Transverse colon (tissue), 4 donors: ENCODE results near the gene ZBTB44. TPM values are rescaled to one million over a fixed set of nuclear protein-coding genes. Genes with fewer than 3 reads are reported as not detected.

Experiments used
- DNase-seq: peaks from one replicate; pipeline ENCODE4 v3.0.0-alpha.2; 2019
- H3K27ac ChIP-seq, 4 donors: fragments of 200-600 bp; sonication (generic); 2 replicates each; pipeline ENCODE4 v1.5.1; 2016 to 2018; ENCODE audit warnings: inconsistent platforms in 4 of 4
- H3K27me3 ChIP-seq: fragments of 200-600 bp; sonication (generic); 2 replicates; pipeline ENCODE4 v1.5.1; 2017; ENCODE audit warnings: inconsistent platforms
- H3K36me3 ChIP-seq, 4 donors: fragments of 200-600 bp; sonication (generic); 2 replicates each; pipeline ENCODE4 v1.5.1; 2017 to 2019; ENCODE audit warnings: inconsistent platforms in 4 of 4
- H3K4me1 ChIP-seq, 4 donors: fragments of 200-600 bp; sonication (generic); 2 replicates each; pipeline ENCODE4 v1.5.1; 2017 to 2020; ENCODE audit warnings: inconsistent platforms in 4 of 4
- H3K4me3 ChIP-seq, 4 donors: fragments of 200-600 bp; sonication (generic); 1 replicate in 1 of 4; 2 replicates in 3 of 4; pipeline versions ENCODE4 v1.5.1 to v1.6.1; 2017 to 2019; ENCODE audit warnings: inconsistent platforms in 4 of 4
- H3K9me3 ChIP-seq, 2 donors: fragments of 200-600 bp; sonication (generic); 2 replicates each; pipeline ENCODE4 v1.5.1; 2017 to 2019; ENCODE audit warnings: inconsistent platforms in 2 of 2
- EP300 ChIP-seq: sonication (generic); formaldehyde crosslinking; IDR thresholded peaks from one replicate; pipeline ENCODE4 v1.6.1; 2017; ENCODE audit warnings: antibody characterized with exemption, low read depth
- POLR2A ChIP-seq: fragments of 450-650 bp; IDR thresholded peaks from one replicate; pipeline ENCODE4 v1.6.1; 2016; ENCODE audit warnings: antibody characterized with exemption, mild to moderate bottlenecking, moderate library complexity
- POLR2AphosphoS5 ChIP-seq, 3 donors: sonication (generic); formaldehyde crosslinking; IDR thresholded peaks; one replicate each; pipeline ENCODE4 v1.6.1; 2016; ENCODE audit warnings: antibody characterized with exemption in 3 of 3
- WGBS, 2 donors: methylation state at CpG; one replicate each; pipeline ENCODE4 v1.1.5; 2018; ENCODE audit warnings: low coverage in 1 of 2; 5-methylcytosine and 5-hydroxymethylcytosine counted together
- in situ Hi-C, 4 donors: fragments of 200-750 bp; cut with MboI; loops; one replicate each; pipeline versions ENCODE4 v1.15.0 to v1.15.1; 2017; ENCODE audit warnings: low sequenced_read_pairs in 3 of 4, low pct_ligation_motif_present in 1 of 4, low pct_unique_long_range_greater_than_20kb in 1 of 4
- intact Hi-C: fragments of 100-400 bp; cut with DNase I; formaldehyde crosslinking; loops from one replicate; pipeline ENCODE4 v1.15.1; 2023; ENCODE audit warnings: low total_unique reads
- small RNA-seq, 4 donors: library from RNA; depleted of rRNA; stranded (forward); fragments of <200 nt; gene quantifications; one replicate each; pipeline ENCODE3, GENCODE V24; 2016
- total RNA-seq, 4 donors: library from RNA; depleted of rRNA; stranded (reverse); fragments of >200 nt; gene quantifications; one replicate each; pipeline ENCODE4 v1.1.0, GENCODE V29; 2016
- TF ChIP-seq, protein P1 (sequence below), 5 experiments: fragments of 200-600 bp in 3 of 5; fragments of 450-650 bp in 2 of 5; sonication (generic) in 3 of 5; IDR thresholded peaks; 1 replicate in 2 of 5; 2 replicates in 3 of 5; pipeline ENCODE4 v1.5.1; 2016 to 2017; ENCODE audit warnings: antibody characterized with exemption in 5 of 5, inconsistent platforms in 3 of 5, mild to moderate bottlenecking in 2 of 5, moderate library complexity in 1 of 5

ZBTB44 gene
- total RNA-seq, 4 donors from 2014 or later, result 29.7 to 64.0 (median 48.6) TPM

- Histone ChIP-seq H3K27ac (peak overlapping the region; percentile 88 to 93 (median 92)), H3K36me3 (no peaks in the 10 kb centered on the region), H3K4me3 (no peak overlapping the region), H3K9me3 (no peaks in the 10 kb centered on the region), H3K4me1 (peaks cover 25 to 70% (median 59%) of the 10 kb centered on the region in 4 donors), H3K27me3 (no peaks in the 10 kb centered on the region)
- no peak for TF ChIP-seq EP300
- TF ChIP-seq POLR2AphosphoS5 (IDR thresholded peaks at IDR 0.05), result no peak
- no peak for TF ChIP-seq POLR2A
- TF ChIP-seq, protein P1, sequence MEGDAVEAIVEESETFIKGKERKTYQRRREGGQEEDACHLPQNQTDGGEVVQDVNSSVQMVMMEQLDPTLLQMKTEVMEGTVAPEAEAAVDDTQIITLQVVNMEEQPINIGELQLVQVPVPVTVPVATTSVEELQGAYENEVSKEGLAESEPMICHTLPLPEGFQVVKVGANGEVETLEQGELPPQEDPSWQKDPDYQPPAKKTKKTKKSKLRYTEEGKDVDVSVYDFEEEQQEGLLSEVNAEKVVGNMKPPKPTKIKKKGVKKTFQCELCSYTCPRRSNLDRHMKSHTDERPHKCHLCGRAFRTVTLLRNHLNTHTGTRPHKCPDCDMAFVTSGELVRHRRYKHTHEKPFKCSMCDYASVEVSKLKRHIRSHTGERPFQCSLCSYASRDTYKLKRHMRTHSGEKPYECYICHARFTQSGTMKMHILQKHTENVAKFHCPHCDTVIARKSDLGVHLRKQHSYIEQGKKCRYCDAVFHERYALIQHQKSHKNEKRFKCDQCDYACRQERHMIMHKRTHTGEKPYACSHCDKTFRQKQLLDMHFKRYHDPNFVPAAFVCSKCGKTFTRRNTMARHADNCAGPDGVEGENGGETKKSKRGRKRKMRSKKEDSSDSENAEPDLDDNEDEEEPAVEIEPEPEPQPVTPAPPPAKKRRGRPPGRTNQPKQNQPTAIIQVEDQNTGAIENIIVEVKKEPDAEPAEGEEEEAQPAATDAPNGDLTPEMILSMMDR (IDR thresholded peaks at IDR 0.05), result no peak
- intact Hi-C loops (no loop called here), in situ Hi-C loops (no loop called here)
- 60 to 77% methylated on average over 1 to 10 of the region's 10 CpGs for WGBS, 2 donors
- no peak for DNase-seq
These were observed 136.9 kb downstream of the ZBTB44 start for GRCh38 chr11:130177782-130178181.

Small RNA genes within 50 kb of the gene (small RNA-seq; reads per million reads assigned to genes)
- gene RN7SL778P, result 0 reads per million in 4 donors

Other genes with a start within 250 kb of the ZBTB44 start
- 100 to 1,000 TPM; 191 to 618 (median 396) TPM for gene APLP2, start 245.0 kb downstream of the ZBTB44 start, total RNA-seq
- gene ST14, start 155.1 kb downstream of the ZBTB44 start, total RNA-seq, result 100 to 1,000 TPM; 335 to 641 (median 446) TPM
- under 1 TPM in 3 of 4 donors, not detected in 1; 0.27 to 1.00 (median 0.95) TPM for gene ADAMTS8, start 113.7 kb upstream of the ZBTB44 start, total RNA-seq
- gene ADAMTS15, start 133.7 kb upstream of the ZBTB44 start, total RNA-seq, result 1 to 10 TPM; 1.6 to 8.2 (median 2.4) TPM